H1 (cell line): ENCODE measurements around the gene NPFF. TPM values are rescaled to one million over a fixed set of nuclear protein-coding genes. Genes with fewer than 3 reads are reported as not detected.

Experiments
- CTCF ChIA-PET: fragments of 300-600 bp; sonication (Branson Sonifier 250); formaldehyde crosslinking; loops from one replicate; lab custom pipeline; 2021; ENCODE audit not compliant: partially characterized antibody; lab: Charles Lee
- POLR2A ChIA-PET: fragments of 300-600 bp; sonication (Branson Sonifier 250); formaldehyde crosslinking; loops from one replicate; lab custom pipeline; 2021; ENCODE audit warnings: inconsistent platforms; ENCODE audit not compliant: partially characterized antibody; lab: Charles Lee
- DNase-seq, 2 experiments: peaks; one replicate each; pipeline versions ENCODE4 v3.0.0 to v3.0.0-alpha.2; 2010 to 2022; ENCODE audit warnings: low spot score in 2 of 2, low read depth in 1 of 2, mixed read lengths in 1 of 2
- FAIRE-seq: peaks from 2 replicates; lab custom pipeline; 2011; peaks lifted over from hg19 to GRCh38; lab: Jason Lieb, UNC
- H2AFZ ChIP-seq: 2 replicates; pipeline ENCODE4 v1.8.1; 2012; ENCODE audit warnings: low read length, inconsistent platforms
- H2AK5ac ChIP-seq: 2 replicates; pipeline ENCODE4 v1.6.1; 2013; ENCODE audit warnings: low read depth, low read length
- H2BK120ac ChIP-seq: replicated peaks from 2 replicates; pipeline ENCODE3; 2013; ENCODE audit warnings: low read depth, low read length, inconsistent platforms
- H2BK12ac ChIP-seq: 2 replicates; pipeline ENCODE4 v1.6.1; 2013; ENCODE audit warnings: low read depth, low read length
- H2BK15ac ChIP-seq: 2 replicates; pipeline ENCODE4 v1.6.1; 2013; ENCODE audit warnings: low read length
- H2BK20ac ChIP-seq: 2 replicates; pipeline ENCODE4 v1.6.1; 2013; ENCODE audit warnings: low read length
- H2BK5ac ChIP-seq: 2 replicates; pipeline ENCODE4 v1.6.1; 2013; ENCODE audit warnings: low read depth, low read length
- H3K14ac ChIP-seq: 2 replicates; pipeline ENCODE4 v1.6.1; 2013; ENCODE audit warnings: inconsistent platforms; ENCODE audit not compliant: insufficient read length
- H3K18ac ChIP-seq: 2 replicates; pipeline ENCODE4 v1.6.1; 2013; ENCODE audit warnings: low read length; ENCODE audit errors: extremely low read depth
- H3K23ac ChIP-seq: 2 replicates; pipeline ENCODE4 v1.6.1; 2013; ENCODE audit warnings: inconsistent platforms; ENCODE audit not compliant: insufficient read length
- H3K23me2 ChIP-seq: 2 replicates; pipeline ENCODE4 v1.6.1; 2013; ENCODE audit warnings: low read depth, low read length
- H3K27ac ChIP-seq: 2 replicates; pipeline ENCODE4 v1.6.1; 2011; ENCODE audit warnings: low read depth, low read length, inconsistent platforms
- H3K27me3 ChIP-seq, 4 experiments: replicated peaks in 1 of 4; 1 replicate in 1 of 4; 2 replicates in 3 of 4; pipeline versions ENCODE4 v1.6.1 to v1.8.1; 2011 to 2013; ENCODE audit warnings: low read length in 3 of 4, mild to moderate bottlenecking in 3 of 4, inconsistent platforms in 2 of 4, mixed read lengths in 2 of 4, moderate library complexity in 1 of 4; ENCODE audit not compliant: control insufficient read depth in 3 of 4, insufficient read depth in 3 of 4; ENCODE audit errors: extremely low read depth in 1 of 4
- H3K36me3 ChIP-seq, 4 experiments: 2 replicates each; pipeline versions ENCODE4 v1.6.1 to v1.8.1; 2011 to 2013; ENCODE audit warnings: mild to moderate bottlenecking in 4 of 4, low read length in 3 of 4, moderate library complexity in 2 of 4, control low read depth in 1 of 4, inconsistent platforms in 1 of 4; ENCODE audit not compliant: insufficient read depth in 4 of 4, control insufficient read depth in 2 of 4
- H3K4ac ChIP-seq: replicated peaks from 2 replicates; pipeline ENCODE3; 2013; ENCODE audit warnings: low read length, low read depth, mixed read lengths, inconsistent platforms; ENCODE audit not compliant: insufficient read length
- H3K4me1 ChIP-seq, 4 experiments: replicated peaks in 1 of 4; 1 replicate in 1 of 4; 2 replicates in 3 of 4; pipeline versions ENCODE4 v1.6.1 to v1.8.1; 2011 to 2013; ENCODE audit warnings: low read length in 3 of 4, inconsistent platforms in 2 of 4, mixed read lengths in 1 of 4; ENCODE audit not compliant: insufficient read depth in 4 of 4, control insufficient read depth in 3 of 4
- H3K4me2 ChIP-seq, 2 experiments: 2 replicates each; pipeline versions ENCODE4 v1.6.1 to v1.8.1; 2011 to 2013; ENCODE audit warnings: low read depth in 2 of 2, low read length in 2 of 2, control low read depth in 1 of 2, inconsistent platforms in 1 of 2, mild to moderate bottlenecking in 1 of 2; ENCODE audit not compliant: insufficient read depth in 1 of 2
- H3K4me3 ChIP-seq, 4 experiments: fragments of 200-600, 300-600 bp in 1 of 4; sonication (generic), shearing (Covaris generic), sonication (Bioruptor Twin) in 1 of 4; 2 replicates each; pipeline versions ENCODE4 v1.5.1 to v1.8.1; 2011 to 2016; ENCODE audit warnings: low read length in 4 of 4, low read depth in 3 of 4, control low read depth in 2 of 4, inconsistent platforms in 2 of 4, mild to moderate bottlenecking in 2 of 4, mixed read lengths in 1 of 4, moderate library complexity in 1 of 4; ENCODE audit not compliant: insufficient read depth in 2 of 4; ENCODE audit errors: extremely low read depth in 1 of 4
- H3K56ac ChIP-seq: replicated peaks from 2 replicates; pipeline ENCODE3; 2013; ENCODE audit warnings: low read depth, mild to moderate bottlenecking, mixed read lengths, low read length, inconsistent platforms; ENCODE audit not compliant: insufficient read length
- H3K79me1 ChIP-seq: 2 replicates; pipeline ENCODE4 v1.6.1; 2013; ENCODE audit warnings: low read depth, low read length, control low read depth
- H3K79me2 ChIP-seq, 2 experiments: 2 replicates each; pipeline versions ENCODE4 v1.6.1 to v1.8.1; 2012 to 2013; ENCODE audit warnings: low read length in 2 of 2, mild to moderate bottlenecking in 2 of 2, inconsistent platforms in 1 of 2; ENCODE audit not compliant: insufficient read depth in 2 of 2, control insufficient read depth in 1 of 2
- H3K9ac ChIP-seq, 4 experiments: replicated peaks in 1 of 4; 1 replicate in 1 of 4; 2 replicates in 3 of 4; pipeline versions ENCODE4 v1.6.1 to v1.8.1; 2011 to 2013; ENCODE audit warnings: low read depth in 3 of 4, low read length in 3 of 4, control low read depth in 2 of 4, mild to moderate bottlenecking in 2 of 4, moderate library complexity in 2 of 4, inconsistent platforms in 1 of 4; ENCODE audit errors: extremely low read depth in 1 of 4
- H3K9me3 ChIP-seq, 2 experiments: 2 replicates each; pipeline versions ENCODE4 v1.6.1 to v1.8.1; 2012 to 2013; ENCODE audit warnings: mild to moderate bottlenecking in 2 of 2, moderate library complexity in 2 of 2, control low read depth in 1 of 2, inconsistent platforms in 1 of 2, low read depth in 1 of 2, low read length in 1 of 2, mixed read lengths in 1 of 2; ENCODE audit not compliant: insufficient read depth in 2 of 2
- H4K20me1 ChIP-seq, 2 experiments: replicated peaks in 1 of 2; 2 replicates each; pipeline versions ENCODE3 to v1.8.1; 2011 to 2013; ENCODE audit warnings: inconsistent platforms in 2 of 2, low read length in 2 of 2, mild to moderate bottlenecking in 1 of 2; ENCODE audit not compliant: insufficient read depth in 2 of 2, control insufficient read depth in 1 of 2
- H4K5ac ChIP-seq: 2 replicates; pipeline ENCODE4 v1.6.1; 2013; ENCODE audit warnings: low read length, low read depth, mixed read lengths, inconsistent platforms; ENCODE audit not compliant: insufficient read length
- H4K8ac ChIP-seq: 2 replicates; pipeline ENCODE4 v1.8.0; 2013; ENCODE audit warnings: mild to moderate bottlenecking, moderate library complexity, low read length, inconsistent platforms; ENCODE audit not compliant: insufficient read depth; ENCODE audit errors: extremely low read depth
- H4K91ac ChIP-seq: replicated peaks from 2 replicates; pipeline ENCODE3; 2013; ENCODE audit warnings: low read length, mixed read lengths, inconsistent platforms; ENCODE audit not compliant: insufficient read length
- HDAC6 ChIP-seq: IDR thresholded peaks from one replicate; pipeline ENCODE4 v1.7.1; 2012; ENCODE audit warnings: low read depth, mild to moderate bottlenecking, inconsistent platforms, low read length, moderate library complexity
- MAFK ChIP-seq: IDR thresholded peaks from 2 replicates; pipeline ENCODE4 v1.6.1; 2012; ENCODE audit warnings: low read depth, mild to moderate bottlenecking, improper control_type of control experiment, low read length
- WGBS, 2 experiments: shearing (Covaris generic) in 1 of 2; methylation state at CpG; one replicate each; pipeline versions ENCODE4 v1.1.6 to v1.1.7; 2013 to 2015; ENCODE audit warnings: low lambda C conversion rate in 2 of 2, mixed read lengths in 2 of 2, inconsistent platforms in 1 of 2, low coverage in 1 of 2, missing lambda C conversion rate in 1 of 2; ENCODE audit not compliant: insufficient replicate concordance in 2 of 2, insufficient coverage in 1 of 2, insufficient read length in 1 of 2; ENCODE audit errors: extremely low coverage in 1 of 2, missing lambda C conversion rate in 1 of 2; 5-methylcytosine and 5-hydroxymethylcytosine counted together
- polyA plus RNA-seq, 7 experiments: library from polyadenylated mRNA; depleted of rRNA in 3 of 7; stranded (reverse) in 5 of 7; unstranded in 2 of 7; fragments of >200 nt in 5 of 7; fragments of 200-250 nt in 2 of 7; gene quantifications; 1 replicate in 5 of 7; 2 replicates in 1 of 7; 4 replicates in 1 of 7; pipeline versions ENCODE4 v1.2.1 to v1.2.3, GENCODE V29; 2011 to 2013; ENCODE audit warnings: missing spikeins in 2 of 7, mixed read lengths in 2 of 7
- total RNA-seq: library from RNA; stranded (reverse); fragmentation: NEBNext Ultra II Directional; extraction: Animal tissue kit (Norgen Biotek cat#: 25700); gene quantifications from 2 replicates; pipeline ENCODE4 v1.2.1, GENCODE V29; 2021
- TF ChIP-seq, protein P1 (sequence below): IDR thresholded peaks from 2 replicates; pipeline ENCODE4 v1.6.1; 2012; ENCODE audit warnings: inconsistent platforms

NPFF gene
- total and polyA plus RNA-seq, 2 of the 8 experiments (the other 6 are each of a cell fraction or from before 2014, with no cell fraction given): not detected

- H3K27me3 ChIP-seq: no peaks in the 10 kb centered on the region
- no peak overlapping the region for H2BK12ac ChIP-seq
- H3K14ac ChIP-seq: no peak overlapping the region
- H4K8ac ChIP-seq: no peak overlapping the region
- 93% methylated on average over 10 of the region's 10 CpGs; no CpG with 5 or more reads in 1 of the 2 experiments for WGBS, 2 experiments
- peaks cover 0 to 4% of the 10 kb centered on the region in 2 experiments for H4K20me1 ChIP-seq
- peaks cover 8% of the 10 kb centered on the region for H3K79me1 ChIP-seq
- no peaks in the 10 kb centered on the region for H3K9me3 ChIP-seq
- no peak overlapping the region for H3K4me2 ChIP-seq
- no peak overlapping the region for H2AFZ ChIP-seq
- TF ChIP-seq, protein P1, sequence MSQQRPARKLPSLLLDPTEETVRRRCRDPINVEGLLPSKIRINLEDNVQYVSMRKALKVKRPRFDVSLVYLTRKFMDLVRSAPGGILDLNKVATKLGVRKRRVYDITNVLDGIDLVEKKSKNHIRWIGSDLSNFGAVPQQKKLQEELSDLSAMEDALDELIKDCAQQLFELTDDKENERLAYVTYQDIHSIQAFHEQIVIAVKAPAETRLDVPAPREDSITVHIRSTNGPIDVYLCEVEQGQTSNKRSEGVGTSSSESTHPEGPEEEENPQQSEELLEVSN: no peak
- no peak for TF ChIP-seq HDAC6
- TF ChIP-seq MAFK: no peak
- TF ChIP-seq, all 59 proteins: peak for 0
- ChIA-PET POLR2A (interaction anchor here (0.7 to 67.0 kb wide), 3 partner anchors 11 to 143 kb away, joined by 3 to 3397 read pairs (median 10); partner anchors contain the start of genes PCBP2 and PRR13), CTCF (interaction anchor here (0.7 to 3.9 kb wide), 6 partner anchors 12 to 184 kb away, joined by 3 to 20 read pairs (median 7); partner anchors contain the start of gene AAAS)
- Histone ChIP-seq H4K5ac (no peak overlapping the region), H2BK15ac (no peak overlapping the region), H2AK5ac (no peak overlapping the region), H2BK5ac (no peak overlapping the region), H3K36me3 (peaks cover 9 to 23% (median 14%) of the 10 kb centered on the region in 4 experiments; a peak in 7 of 8 replicates), H3K27ac (no peak overlapping the region), H2BK120ac (no peak overlapping the region), H3K56ac (no peak overlapping the region), H3K23ac (no peak overlapping the region), H3K79me2 (peaks cover 0 to 12% of the 10 kb centered on the region in 2 experiments; a peak in 2 of 4 replicates), H3K9ac (no peak overlapping the region), H4K91ac (no peak overlapping the region), H3K18ac (no peak overlapping the region), H3K4me1 (peaks cover 0 to 10% (median 8%) of the 10 kb centered on the region in 4 experiments; a peak in 6 of 7 replicates), H3K4me3 (no peak overlapping the region), H3K4ac (no peak overlapping the region), H2BK20ac (no peak overlapping the region), H3K23me2 (peaks cover 9% of the 10 kb centered on the region)
- FAIRE-seq (no peak), DNase-seq (no peak)
Measured at GRCh38 chr12:53505086-53505485, 2.2 kb downstream of the NPFF start.
